CD8-positive, alpha-beta memory T cell (primary cell): ENCODE measurements around the gene ARVCF. TPM values are rescaled to one million over a fixed set of nuclear protein-coding genes. Genes with fewer than 3 reads are reported as not detected.

Source experiments
- CTCF ChIA-PET: fragments of 350-600 bp; sonication (Branson Sonifier 250); formaldehyde crosslinking; loops from one replicate; lab custom pipeline; 2021; ENCODE audit warnings: antibody characterized with exemption; lab: Charles Lee
- POLR2A ChIA-PET: fragments of 350-600 bp; sonication (Branson Sonifier 250); formaldehyde crosslinking; loops from one replicate; lab custom pipeline; 2021; ENCODE audit warnings: antibody characterized with exemption; lab: Charles Lee
- DNase-seq, 5 donors: peaks; one replicate each; pipeline versions ENCODE4 v3.0.0 to v3.0.0-alpha.2; 2020 to 2022; ENCODE audit warnings: mixed read lengths in 1 of 5
- H3K27ac ChIP-seq: one replicate; pipeline ENCODE4 v1.7.0; 2013; ENCODE audit warnings: low read depth, mild to moderate bottlenecking, low read length, moderate library complexity
- H3K27me3 ChIP-seq: 2 replicates; pipeline ENCODE4 v1.7.0; 2013; ENCODE audit warnings: low read length, mild to moderate bottlenecking; ENCODE audit not compliant: insufficient read depth, poor library complexity, severe bottlenecking
- H3K36me3 ChIP-seq: 2 replicates; pipeline ENCODE4 v1.7.0; 2013; ENCODE audit warnings: mild to moderate bottlenecking, low read length, moderate library complexity; ENCODE audit not compliant: insufficient read depth
- H3K4me1 ChIP-seq: 2 replicates; pipeline ENCODE4 v1.7.0; 2013; ENCODE audit warnings: mild to moderate bottlenecking, low read length, moderate library complexity; ENCODE audit not compliant: insufficient read depth
- H3K4me3 ChIP-seq: 2 replicates; pipeline ENCODE4 v1.7.0; 2013; ENCODE audit warnings: mild to moderate bottlenecking, low read length
- H3K9me3 ChIP-seq: 2 replicates; pipeline ENCODE4 v1.7.0; 2013; ENCODE audit warnings: mild to moderate bottlenecking, low read length
- H3K27ac Mint-ChIP-seq, 8 donors: one replicate each; pipeline ENCODE4 v1.8.0; 2020 to 2021; ENCODE audit warnings: mixed read lengths in 8 of 8, mild to moderate bottlenecking in 6 of 8, inconsistent platforms in 3 of 8, moderate library complexity in 3 of 8
- H3K27me3 Mint-ChIP-seq, 2 donors: one replicate each; pipeline ENCODE4 v1.8.0; 2020 to 2021; ENCODE audit warnings: mixed read lengths in 2 of 2, mild to moderate bottlenecking in 1 of 2, moderate library complexity in 1 of 2
- H3K36me3 Mint-ChIP-seq, 3 donors: one replicate each; pipeline ENCODE4 v1.8.0; 2020 to 2021; ENCODE audit warnings: mixed read lengths in 3 of 3, inconsistent platforms in 1 of 3, mild to moderate bottlenecking in 1 of 3
- H3K4me1 Mint-ChIP-seq, 3 donors: one replicate each; pipeline ENCODE4 v1.8.0; 2020 to 2021; ENCODE audit warnings: mixed read lengths in 3 of 3, inconsistent platforms in 1 of 3, mild to moderate bottlenecking in 1 of 3
- H3K4me3 Mint-ChIP-seq, 7 donors: one replicate each; pipeline ENCODE4 v1.8.0; 2020 to 2021; ENCODE audit warnings: mixed read lengths in 7 of 7, mild to moderate bottlenecking in 6 of 7, moderate library complexity in 4 of 7, inconsistent platforms in 2 of 7
- H3K9me3 Mint-ChIP-seq, 5 donors: one replicate each; pipeline ENCODE4 v1.8.0; 2020 to 2022; ENCODE audit warnings: mixed read lengths in 5 of 5, mild to moderate bottlenecking in 3 of 5, moderate library complexity in 2 of 5, inconsistent platforms in 1 of 5
- polyA plus RNA-seq: library from polyadenylated mRNA; unstranded; fragments of 300-500 nt; fragmentation: Illumina TruSeq; gene quantifications from one replicate; pipeline ENCODE4 v1.2.3, GENCODE V29; 2021
- total RNA-seq, 2 experiments: library from RNA; stranded (reverse); gene quantifications; one replicate each; pipeline ENCODE4 v1.2.3, GENCODE V29; 2021

The ARVCF gene
- total and polyA plus RNA-seq, 3 experiments from 2014 or later: 0.92 to 1.8 (median 1.4) TPM

- Histone ChIP-seq H3K4me3 (no peak overlapping the region), H3K27ac (no peak overlapping the region), H3K4me1 (peaks cover 17% of the 10 kb centered on the region), H3K27me3 (no peaks in the 10 kb centered on the region), H3K36me3 (no peaks in the 10 kb centered on the region), H3K9me3 (no peaks in the 10 kb centered on the region)
- no peak for DNase-seq
- H3K4me3 Mint-ChIP-seq: no peak overlapping the region
- H3K27me3 Mint-ChIP-seq: no peaks in the 10 kb centered on the region
- peak overlapping the region in 3 of 8 donors; percentile 14 to 45 (median 20) for H3K27ac Mint-ChIP-seq
- H3K4me1 Mint-ChIP-seq: peaks cover 23 to 35% (median 28%) of the 10 kb centered on the region in 3 donors
- POLR2A ChIA-PET: no interaction called here
- CTCF ChIA-PET: interaction anchor here (4.1 kb wide), 1 partner anchor 221 kb away, joined by 17 read pairs; no protein-coding TSS in a partner anchor
- peaks cover 0 to 14% (median 3%) of the 10 kb centered on the region in 3 donors for H3K36me3 Mint-ChIP-seq
- no peaks in the 10 kb centered on the region for H3K9me3 Mint-ChIP-seq
These were observed 65.3 kb downstream of the ARVCF start for GRCh38 chr22:19951346-19951745.

GRCh38 chr22:19948057-19948760 lies 68.4 kb downstream of the ARVCF start:
- Histone ChIP-seq H3K9me3 (no peaks in the 10 kb centered on the region), H3K27ac (peak overlapping the region; percentile 7), H3K4me1 (peaks cover 13% of the 10 kb centered on the region), H3K36me3 (no peaks in the 10 kb centered on the region), H3K4me3 (no peak overlapping the region), H3K27me3 (no peaks in the 10 kb centered on the region)
- no peak overlapping the region for H3K4me3 Mint-ChIP-seq
- H3K27ac Mint-ChIP-seq: peak overlapping the region in 1 of 8 donors; percentile 23
- no peaks in the 10 kb centered on the region for H3K9me3 Mint-ChIP-seq
- peaks cover 22 to 34% (median 30%) of the 10 kb centered on the region in 3 donors for H3K4me1 Mint-ChIP-seq
- POLR2A ChIA-PET: no interaction called here
- no peak for DNase-seq
- H3K27me3 Mint-ChIP-seq: no peaks in the 10 kb centered on the region
- CTCF ChIA-PET: interaction anchor here (0.8 to 4.1 kb wide), 3 partner anchors 26 to 217 kb away, joined by 3 to 17 read pairs (median 6); no protein-coding TSS in a partner anchor
- H3K36me3 Mint-ChIP-seq: peaks cover 0 to 14% (median 3%) of the 10 kb centered on the region in 3 donors

GRCh38 chr22:19943082-19944026 lies 73.3 kb downstream of the ARVCF start:
- Histone ChIP-seq H3K36me3 (no peaks in the 10 kb centered on the region), H3K4me1 (peaks cover 37% of the 10 kb centered on the region), H3K4me3 (peak overlapping the region; percentile 97), H3K9me3 (no peaks in the 10 kb centered on the region), H3K27me3 (no peaks in the 10 kb centered on the region), H3K27ac (peak overlapping the region; percentile 99)
- POLR2A ChIA-PET: interaction anchor here (1.5 kb wide), 1 partner anchor 51 kb away, joined by 5 read pairs; no protein-coding TSS in a partner anchor
- no peaks in the 10 kb centered on the region for H3K9me3 Mint-ChIP-seq
- H3K27me3 Mint-ChIP-seq: no peaks in the 10 kb centered on the region
- H3K27ac Mint-ChIP-seq: peak overlapping the region; percentile 79 to 98 (median 95)
- H3K4me3 Mint-ChIP-seq: peak overlapping the region; percentile 85 to 96 (median 94)
- DNase-seq: no peak
- H3K36me3 Mint-ChIP-seq: peaks cover 0 to 10% (median 0%) of the 10 kb centered on the region in 3 donors
- H3K4me1 Mint-ChIP-seq: peaks cover 46 to 65% (median 52%) of the 10 kb centered on the region in 3 donors
- CTCF ChIA-PET: interaction anchor here (0.9 to 1.9 kb wide), 3 partner anchors 11 to 213 kb away, joined by 3 to 4 read pairs (median 4); no protein-coding TSS in a partner anchor

- no peaks in the 10 kb centered on the region for H3K27me3 Mint-ChIP-seq
- peak overlapping the region; percentile 97 for H3K4me3 ChIP-seq
- CTCF ChIA-PET: interaction anchor here (0.9 to 1.9 kb wide), 2 partner anchors 11 to 212 kb away, joined by 4 read pairs; no protein-coding TSS in a partner anchor
- H3K27ac ChIP-seq: peak overlapping the region; percentile 99
- no peak for DNase-seq
- POLR2A ChIA-PET: interaction anchor here (0.7 to 1.5 kb wide), 4 partner anchors 14 to 149 kb away, joined by 3 to 5 read pairs (median 4); no protein-coding TSS in a partner anchor
- H3K9me3 Mint-ChIP-seq: no peaks in the 10 kb centered on the region
- no peaks in the 10 kb centered on the region for H3K36me3 ChIP-seq
- H3K27me3 ChIP-seq: no peaks in the 10 kb centered on the region
- H3K9me3 ChIP-seq: no peaks in the 10 kb centered on the region
- H3K36me3 Mint-ChIP-seq: peaks cover 5 to 12% (median 7%) of the 10 kb centered on the region in 3 donors
- H3K4me3 Mint-ChIP-seq: peak overlapping the region; percentile 85 to 96 (median 94)
- peaks cover 34% of the 10 kb centered on the region for H3K4me1 ChIP-seq
- H3K27ac Mint-ChIP-seq: peak overlapping the region; percentile 79 to 98 (median 95)
- H3K4me1 Mint-ChIP-seq: peaks cover 44 to 60% (median 52%) of the 10 kb centered on the region in 3 donors
These were observed 74.2 kb downstream of the ARVCF start for GRCh38 chr22:19942157-19943081.

- Histone ChIP-seq H3K4me3 (peak within 1 kb of the TSS; percentile 97), H3K27ac (peak within 1 kb of the TSS; percentile 99), H3K27me3 (no peaks in the 10 kb centered on the region), H3K36me3 (no peaks in the 10 kb centered on the region), H3K4me1 (peaks cover 31% of the 10 kb centered on the region), H3K9me3 (no peaks in the 10 kb centered on the region)
- H3K4me3 Mint-ChIP-seq: peak within 1 kb of the TSS; percentile 85 to 96 (median 94)
- peak within 1 kb of the TSS; percentile 81 to 98 (median 95) for H3K27ac Mint-ChIP-seq
- H3K36me3 Mint-ChIP-seq: peaks cover 7 to 21% (median 16%) of the 10 kb centered on the region in 3 donors
- H3K9me3 Mint-ChIP-seq: peaks cover 2 to 6% (median 5%) of the 10 kb centered on the region in 5 donors
- POLR2A ChIA-PET: interaction anchor here (0.8 to 1.5 kb wide), 3 partner anchors 15 to 150 kb away, joined by 3 to 5 read pairs (median 3); no protein-coding TSS in a partner anchor
- peaks cover 38 to 54% (median 45%) of the 10 kb centered on the region in 3 donors for H3K4me1 Mint-ChIP-seq
- CTCF ChIA-PET: interaction anchor here (0.6 kb wide), 1 partner anchor 13 kb away, joined by 3 read pairs; no protein-coding TSS in a partner anchor
- no peaks in the 10 kb centered on the region for H3K27me3 Mint-ChIP-seq
- peak; percentile 55 to 82 (median 67) for DNase-seq
These were observed 75.1 kb downstream of the ARVCF start, which contains the start of the genes COMT and TXNRD2 for GRCh38 chr22:19941365-19942082. Gene COMT, plus strand, starts transcription at chr22:19941772. Its CDS starts 20,755 bp downstream, at chr22:19962527. Gene TXNRD2, minus strand, starts transcription at chr22:19941818. Its CDS starts 15 bp downstream, at chr22:19941803.

GRCh38 chr22:19940536-19941364 lies 75.9 kb downstream of the ARVCF start:
- Mint-ChIP-seq H3K36me3 (peaks cover 10 to 28% (median 23%) of the 10 kb centered on the region in 3 donors), H3K27me3 (no peaks in the 10 kb centered on the region), H3K27ac (peak overlapping the region; percentile 81 to 97 (median 92)), H3K4me1 (peaks cover 37 to 48% (median 38%) of the 10 kb centered on the region in 3 donors), H3K4me3 (peak overlapping the region; percentile 85 to 96 (median 94)), H3K9me3 (peaks cover 6 to 14% (median 7%) of the 10 kb centered on the region in 5 donors)
- Histone ChIP-seq H3K4me3 (peak overlapping the region; percentile 97), H3K4me1 (peaks cover 31% of the 10 kb centered on the region), H3K27ac (peak overlapping the region; percentile 99), H3K27me3 (no peaks in the 10 kb centered on the region), H3K9me3 (no peaks in the 10 kb centered on the region), H3K36me3 (no peaks in the 10 kb centered on the region)
- ChIA-PET POLR2A (no interaction called here), CTCF (interaction anchor here (0.6 to 1.4 kb wide), 2 partner anchors 14 to 211 kb away, joined by 3 to 4 read pairs; no protein-coding TSS in a partner anchor)
- no peak for DNase-seq
